Activated effector memory CD4-positive, alpha-beta T cell treated with anti-CD3 and anti-CD28 coated beads, Interleukin-2, amount 50 U/mL, for 16 hours (primary cell): ENCODE results near the gene TMC5.

Experiments
- DNase-seq: peaks from one replicate; pipeline ENCODE4 v3.0.0-alpha.2; 2020

The TMC5 gene

DNA sequence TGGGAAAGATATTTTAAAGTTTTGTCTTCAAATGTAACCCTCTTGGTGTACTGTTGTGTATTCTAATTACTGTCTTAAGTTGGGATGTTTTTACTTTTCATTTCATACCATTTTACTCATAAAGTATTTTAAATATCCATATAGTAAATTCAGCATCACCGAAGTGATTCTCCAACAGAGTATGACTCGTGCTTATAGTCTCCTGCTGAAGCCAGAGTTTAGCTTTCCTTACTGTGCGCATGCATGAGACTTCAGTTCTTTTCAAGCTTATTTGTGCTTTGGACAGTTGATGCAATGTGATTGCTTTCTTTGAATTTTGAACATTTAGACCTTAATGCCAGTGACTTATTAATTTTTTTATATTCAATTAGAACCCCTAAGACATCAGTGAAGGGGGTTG, 130.5 kb downstream of the TMC5 start:
- DNase-seq, result no peak
